Parathyroid adenoma (tissue), 2 donors: ENCODE measurements around the gene GPR176.

ENCODE experiments used
- H2AFZ ChIP-seq: fragments of 300-600 bp; sonication (generic); one replicate; pipeline ENCODE4 v1.7.0; 2017; ENCODE audit warnings: antibody characterized with exemption, mild to moderate bottlenecking
- H3K27ac ChIP-seq: fragments of 300-600 bp; sonication (generic); one replicate; pipeline ENCODE4 v1.7.0; 2017
- H3K27me3 ChIP-seq: fragments of 300-600 bp; sonication (generic); one replicate; pipeline ENCODE4 v1.7.0; 2017; ENCODE audit warnings: low read length; ENCODE audit not compliant: control insufficient read depth, insufficient read depth
- H3K36me3 ChIP-seq: fragments of 300-600 bp; sonication (generic); one replicate; pipeline ENCODE4 v1.7.0; 2017; ENCODE audit warnings: low read length; ENCODE audit not compliant: control insufficient read depth, insufficient read depth
- H3K4me1 ChIP-seq: fragments of 300-600 bp; sonication (generic); one replicate; pipeline ENCODE4 v1.7.0; 2017; ENCODE audit warnings: control low read depth
- H3K4me2 ChIP-seq: fragments of 300-600 bp; sonication (generic); one replicate; pipeline ENCODE4 v1.7.0; 2017; ENCODE audit warnings: low read length
- H3K4me3 ChIP-seq: fragments of 300-600 bp; sonication (generic); one replicate; pipeline ENCODE4 v1.7.0; 2017; ENCODE audit warnings: low read depth, low read length
- H3K79me2 ChIP-seq: fragments of 300-600 bp; sonication (generic); one replicate; pipeline ENCODE4 v1.7.0; 2017; ENCODE audit warnings: control low read depth
- H3K9ac ChIP-seq: fragments of 300-600 bp; sonication (generic); one replicate; pipeline ENCODE4 v1.7.0; 2017; ENCODE audit warnings: mild to moderate bottlenecking
- H3K9me3 ChIP-seq: fragments of 300-600 bp; sonication (generic); one replicate; pipeline ENCODE4 v1.7.0; 2017; ENCODE audit warnings: low read length; ENCODE audit not compliant: control insufficient read depth
- CTCF ChIP-seq: fragments of 300-600 bp; sonication (generic); IDR thresholded peaks from one replicate; pipeline ENCODE4 v1.7.0; 2017; ENCODE audit warnings: antibody characterized with exemption, mild to moderate bottlenecking
- donor health status: primary hyperparathyroidism.

Gene GPR176

DNA sequence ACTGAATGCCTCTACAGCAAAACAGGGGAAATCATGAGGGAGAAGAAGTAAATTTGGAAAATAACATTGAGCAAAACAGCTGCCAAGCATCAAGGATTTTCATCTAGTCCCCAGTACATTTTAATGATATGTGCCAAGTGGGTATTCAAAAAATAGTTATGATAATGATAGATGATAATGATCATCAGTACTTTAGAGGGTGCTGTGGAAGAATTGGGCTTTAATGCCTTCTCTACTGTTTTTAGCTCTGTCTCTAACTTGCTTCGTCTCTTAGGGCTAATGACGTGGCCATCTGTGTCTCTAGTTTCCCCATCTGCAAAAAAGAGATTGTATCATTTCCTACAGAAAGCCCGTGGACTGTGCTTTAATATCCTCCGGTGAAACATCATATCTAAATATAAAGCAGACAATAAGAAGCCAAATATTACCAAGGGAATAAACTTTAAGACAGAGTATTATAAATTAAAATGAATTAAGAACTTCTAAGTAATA lies 127.2 kb downstream of the GPR176 start:
- H3K4me1 ChIP-seq: no peaks in the 10 kb centered on the region
- TF ChIP-seq CTCF: no peak
- no peaks in the 10 kb centered on the region for H3K27me3 ChIP-seq
- no peak overlapping the region for H3K4me2 ChIP-seq
- H3K36me3 ChIP-seq: no peaks in the 10 kb centered on the region
- H2AFZ ChIP-seq: no peak overlapping the region
- no peak overlapping the region for H3K4me3 ChIP-seq
- no peak overlapping the region for H3K27ac ChIP-seq
- H3K9me3 ChIP-seq: no peaks in the 10 kb centered on the region
- no peak overlapping the region for H3K9ac ChIP-seq
- H3K79me2 ChIP-seq: no peaks in the 10 kb centered on the region

GRCh38 chr15:39792025-39792843 lies 127.8 kb downstream of the GPR176 start:
- H3K9me3 ChIP-seq: no peaks in the 10 kb centered on the region
- H3K4me1 ChIP-seq: no peaks in the 10 kb centered on the region
- no peak overlapping the region for H3K4me3 ChIP-seq
- no peak for TF ChIP-seq CTCF
- no peaks in the 10 kb centered on the region for H3K36me3 ChIP-seq
- H3K79me2 ChIP-seq: no peaks in the 10 kb centered on the region
- no peak overlapping the region for H3K4me2 ChIP-seq
- H3K9ac ChIP-seq: no peak overlapping the region
- H3K27ac ChIP-seq: no peak overlapping the region
- H3K27me3 ChIP-seq: no peaks in the 10 kb centered on the region
- no peak overlapping the region for H2AFZ ChIP-seq

DNA sequence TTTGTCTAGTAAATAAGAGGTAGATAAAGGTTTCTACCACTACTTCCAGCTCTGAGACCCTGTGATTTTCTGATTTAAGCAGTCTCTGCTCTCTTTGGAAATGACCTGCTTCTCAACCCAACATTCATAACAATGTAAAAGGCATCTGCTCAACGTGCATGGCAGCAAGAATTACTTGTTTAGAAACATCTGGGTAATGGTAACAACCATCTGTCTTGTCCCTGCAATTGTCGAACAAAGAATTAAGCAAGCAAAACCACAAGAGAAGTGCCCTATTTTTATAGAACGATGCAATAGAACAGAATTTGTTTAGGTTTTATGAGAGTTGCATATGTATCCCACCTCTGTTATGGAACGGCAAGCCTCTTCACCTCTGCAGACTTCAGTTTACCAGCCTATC lies 130.3 kb downstream of the GPR176 start:
- no peak overlapping the region for H3K4me2 ChIP-seq
- no peaks in the 10 kb centered on the region for H3K27me3 ChIP-seq
- H3K9me3 ChIP-seq: no peaks in the 10 kb centered on the region
- no peak overlapping the region for H3K27ac ChIP-seq
- no peak overlapping the region for H3K4me3 ChIP-seq
- no peaks in the 10 kb centered on the region for H3K36me3 ChIP-seq
- H3K79me2 ChIP-seq: no peaks in the 10 kb centered on the region
- H2AFZ ChIP-seq: no peak overlapping the region
- no peak for TF ChIP-seq CTCF
- no peaks in the 10 kb centered on the region for H3K4me1 ChIP-seq
- no peak overlapping the region for H3K9ac ChIP-seq

DNA sequence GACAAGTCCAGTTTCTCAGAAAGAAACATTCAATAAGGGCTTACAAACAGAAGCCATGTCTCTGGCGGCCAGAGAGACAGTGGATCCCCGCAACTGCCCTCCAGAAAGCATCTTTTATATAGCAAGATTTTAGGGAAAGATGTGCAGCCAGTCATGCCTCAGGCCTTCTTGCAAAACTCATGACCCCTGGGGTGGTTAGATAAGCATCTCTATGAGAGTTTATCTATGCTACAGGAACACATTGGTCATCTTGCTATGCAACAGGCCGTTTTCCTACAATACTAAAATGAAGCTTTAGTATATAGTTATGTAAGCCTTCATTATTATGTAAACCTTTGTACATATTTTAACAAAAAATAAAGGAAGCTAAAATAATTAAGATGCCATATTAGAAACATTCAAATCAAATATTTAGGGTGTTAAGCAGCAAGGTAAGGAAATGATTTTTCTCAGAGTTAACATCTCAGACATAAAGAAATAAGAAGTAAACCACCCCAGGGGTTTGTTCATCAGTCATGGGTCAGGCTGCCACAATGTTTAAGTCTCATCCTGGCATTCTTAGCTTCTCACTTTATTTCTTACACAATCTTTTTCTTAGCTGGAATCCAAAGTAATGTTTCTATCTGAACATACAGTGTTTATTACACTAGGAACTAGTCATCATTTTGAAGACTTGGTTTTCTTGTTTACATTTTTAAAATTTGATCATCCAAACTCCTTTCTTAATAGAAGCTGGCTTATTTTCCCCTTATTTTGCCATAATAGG lies 131.1 kb downstream of the GPR176 start:
- H3K4me2 ChIP-seq: no peak overlapping the region
- H3K36me3 ChIP-seq: no peaks in the 10 kb centered on the region
- H3K9ac ChIP-seq: no peak overlapping the region
- H3K4me3 ChIP-seq: no peak overlapping the region
- H3K27ac ChIP-seq: no peak overlapping the region
- no peak overlapping the region for H2AFZ ChIP-seq
- TF ChIP-seq CTCF: no peak
- no peaks in the 10 kb centered on the region for H3K4me1 ChIP-seq
- H3K27me3 ChIP-seq: no peaks in the 10 kb centered on the region
- no peaks in the 10 kb centered on the region for H3K79me2 ChIP-seq
- no peaks in the 10 kb centered on the region for H3K9me3 ChIP-seq
